Central memory CD4-positive, alpha-beta T cell (primary cell): ENCODE data around the gene RHOT2.

ENCODE experiments used
- DNase-seq: peaks from one replicate; pipeline ENCODE4 v3.0.0; 2022

The RHOT2 gene

GRCh38 chr16:648071-648780 is 19.7 kb upstream of the RHOT2 start:
- DNase-seq = no peak

- DNase-seq = peak; percentile 91
Measured at GRCh38 chr16:648781-649589, 18.9 kb upstream of the RHOT2 start, which contains the start of gene WDR90. Gene WDR90, plus strand, starts transcription at chr16:649365. Its CDS starts 52 bp downstream, at chr16:649417.

- no peak for DNase-seq
Measured at GRCh38 chr16:649631-650030, 18.3 kb upstream of the RHOT2 start.

- DNase-seq = no peak
Measured at GRCh38 chr16:651844-652243, 16.1 kb upstream of the RHOT2 start.

- no peak for DNase-seq
Measured at GRCh38 chr16:652454-653305, 15.3 kb upstream of the RHOT2 start.

- no peak for DNase-seq
Measured at GRCh38 chr16:654034-654433, 13.9 kb upstream of the RHOT2 start.

GRCh38 chr16:657487-657886 is 10.4 kb upstream of the RHOT2 start:
- DNase-seq = no peak

GRCh38 chr16:658679-659571 is 9.0 kb upstream of the RHOT2 start:
- DNase-seq = no peak

GRCh38 chr16:659618-660017 is 8.3 kb upstream of the RHOT2 start:
- no peak for DNase-seq

- DNase-seq = no peak
Measured at GRCh38 chr16:660132-660458, 7.8 kb upstream of the RHOT2 start.

- DNase-seq = peak; percentile 36
Measured at GRCh38 chr16:660459-661183, 7.3 kb upstream of the RHOT2 start.

GRCh38 chr16:661184-661821 is 6.6 kb upstream of the RHOT2 start:
- no peak for DNase-seq

GRCh38 chr16:662095-662494 is 5.8 kb upstream of the RHOT2 start:
- DNase-seq = no peak

GRCh38 chr16:662597-662996 is 5.3 kb upstream of the RHOT2 start:
- DNase-seq = no peak

GRCh38 chr16:666572-666971 is 1.4 kb upstream of the RHOT2 start:
- DNase-seq = no peak

- DNase-seq = no peak
Measured at GRCh38 chr16:667113-667779, 686 bp upstream of the RHOT2 start.

- no peak for DNase-seq
Measured at GRCh38 chr16:668519-669171, 713 bp downstream of the RHOT2 start.

GRCh38 chr16:669666-670065 is 1.7 kb downstream of the RHOT2 start:
- no peak for DNase-seq

GRCh38 chr16:670485-671352 is 2.8 kb downstream of the RHOT2 start:
- no peak for DNase-seq
